ENCODE data around the gene HLA-DOB. TPM values are rescaled to one million over a fixed set of nuclear protein-coding genes. Genes with fewer than 3 reads are reported as not detected.

Gene HLA-DOB
- 0.36 TPM in 1 of 2 replicates, not detected in the other for total RNA-seq

DNA sequence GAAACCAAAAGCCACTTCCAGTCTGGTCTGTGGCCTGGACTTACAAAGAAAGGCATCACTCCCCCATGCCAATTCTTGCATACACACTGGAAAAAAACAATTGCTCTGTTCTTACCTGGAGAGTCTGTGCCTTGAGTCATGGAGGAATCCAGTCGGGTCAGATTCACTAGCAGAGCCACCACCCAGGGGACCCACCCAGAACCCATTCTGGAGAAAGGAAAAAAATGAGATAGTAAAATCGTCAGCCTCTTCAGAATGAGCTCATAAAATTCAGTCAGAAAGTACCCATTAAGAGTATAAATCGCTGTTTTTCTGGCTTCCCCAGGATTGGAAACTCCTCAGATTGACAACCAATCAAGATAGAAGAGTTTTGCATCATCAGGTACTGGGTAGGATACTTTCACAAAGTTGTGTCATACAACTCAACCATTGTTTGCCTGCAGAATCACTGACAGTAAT is at the start of gene HLA-DOB:
HLA-DOB (minus strand) TSS at position 257 of the 459 bp plus-strand sequence; CDS start at position 206, 51 bp downstream.

DNA sequence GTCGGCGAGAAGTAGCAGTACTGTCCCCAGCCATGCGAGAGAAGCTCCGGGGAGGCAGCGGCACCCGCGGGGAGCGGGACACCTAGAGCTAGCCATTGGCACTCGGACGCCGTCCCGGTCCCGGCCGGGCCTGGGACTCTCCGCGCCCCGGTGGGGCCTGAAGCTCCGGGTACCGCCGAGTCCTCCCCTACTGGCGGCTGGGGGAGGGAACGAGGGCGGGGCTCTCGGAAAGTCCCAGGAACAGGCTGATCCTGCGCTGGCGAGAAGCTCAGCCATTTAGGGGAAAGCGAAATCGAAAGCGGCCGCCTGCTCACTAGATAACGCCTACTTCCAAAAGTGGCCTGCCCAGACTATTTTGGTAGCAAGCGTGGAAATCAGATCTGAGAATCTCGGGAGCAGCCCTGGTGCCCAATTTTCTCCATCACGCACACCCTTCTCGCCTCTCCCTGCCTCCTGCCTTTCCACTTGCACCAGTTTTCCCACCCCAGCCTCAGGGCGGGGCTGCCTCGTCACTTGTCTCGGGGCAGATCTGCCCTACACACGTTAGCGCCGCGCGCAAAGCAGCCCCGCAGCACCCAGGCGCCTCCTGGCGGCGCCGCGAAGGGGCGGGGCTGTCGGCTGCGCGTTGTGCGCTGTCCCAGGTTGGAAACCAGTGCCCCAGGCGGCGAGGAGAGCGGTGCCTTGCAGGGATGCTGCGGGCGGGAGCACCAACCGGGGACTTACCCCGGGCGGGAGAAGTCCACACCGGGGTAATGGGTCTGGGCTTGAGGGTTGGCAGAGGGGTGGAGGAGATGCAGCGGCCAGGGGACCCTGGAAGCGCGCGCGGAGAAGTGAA is 37.0 kb upstream of the HLA-DOB start, which contains the start of the genes PSMB9 and TAP1:
PSMB9 (plus strand) TSS at position 652 of the 835 bp plus-strand sequence; CDS start at position 690, 38 bp downstream.
TAP1 (minus strand) TSS at position 164 of the 835 bp plus-strand sequence; CDS start at position 96, 68 bp downstream.

DNA sequence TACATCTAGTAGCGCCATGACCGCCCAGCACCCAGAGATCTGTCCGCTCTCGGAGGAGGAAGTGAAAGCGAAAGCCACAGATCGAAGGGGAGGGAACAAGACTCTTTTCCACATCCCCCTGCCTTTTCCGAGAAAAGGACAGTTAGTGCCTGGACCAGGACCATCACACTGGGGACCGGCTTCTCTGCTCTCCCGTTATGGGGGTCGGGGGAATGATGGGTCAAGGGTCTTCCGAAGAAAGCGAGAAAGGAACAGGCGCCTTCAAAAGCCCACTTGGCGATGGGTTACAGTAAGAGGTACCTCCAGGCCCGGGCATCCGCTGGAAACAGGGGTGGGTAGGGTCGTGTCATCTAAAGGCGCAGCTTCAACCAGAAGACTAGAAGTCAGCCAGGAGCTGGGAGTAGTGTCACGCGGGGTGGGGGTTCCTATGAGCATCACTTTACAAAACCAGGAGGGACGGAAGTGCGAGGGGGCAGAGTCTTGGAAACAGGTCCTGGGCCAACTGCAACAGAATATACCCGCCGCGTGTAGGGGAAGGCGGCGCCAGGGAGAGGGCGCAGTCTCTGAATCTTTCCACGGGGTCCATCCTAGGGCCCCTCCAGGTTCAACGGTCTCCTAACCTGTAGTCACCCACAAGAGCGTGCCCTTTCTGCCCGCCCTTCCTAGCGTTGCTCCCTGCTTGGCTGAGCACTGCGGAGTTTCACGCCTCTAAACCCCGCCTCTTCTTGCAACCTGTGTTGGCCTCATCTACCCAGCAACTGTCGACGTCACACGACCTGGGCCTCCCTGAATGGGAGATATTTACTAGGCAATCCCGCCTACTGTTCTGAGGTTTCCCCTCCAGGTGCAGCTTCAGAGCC is 27.4 kb upstream of the HLA-DOB start, which contains the start of gene PSMB8:
PSMB8 (minus strand) TSS at position 69 of the 860 bp plus-strand sequence; CDS start at position 18, 51 bp downstream.

DNA sequence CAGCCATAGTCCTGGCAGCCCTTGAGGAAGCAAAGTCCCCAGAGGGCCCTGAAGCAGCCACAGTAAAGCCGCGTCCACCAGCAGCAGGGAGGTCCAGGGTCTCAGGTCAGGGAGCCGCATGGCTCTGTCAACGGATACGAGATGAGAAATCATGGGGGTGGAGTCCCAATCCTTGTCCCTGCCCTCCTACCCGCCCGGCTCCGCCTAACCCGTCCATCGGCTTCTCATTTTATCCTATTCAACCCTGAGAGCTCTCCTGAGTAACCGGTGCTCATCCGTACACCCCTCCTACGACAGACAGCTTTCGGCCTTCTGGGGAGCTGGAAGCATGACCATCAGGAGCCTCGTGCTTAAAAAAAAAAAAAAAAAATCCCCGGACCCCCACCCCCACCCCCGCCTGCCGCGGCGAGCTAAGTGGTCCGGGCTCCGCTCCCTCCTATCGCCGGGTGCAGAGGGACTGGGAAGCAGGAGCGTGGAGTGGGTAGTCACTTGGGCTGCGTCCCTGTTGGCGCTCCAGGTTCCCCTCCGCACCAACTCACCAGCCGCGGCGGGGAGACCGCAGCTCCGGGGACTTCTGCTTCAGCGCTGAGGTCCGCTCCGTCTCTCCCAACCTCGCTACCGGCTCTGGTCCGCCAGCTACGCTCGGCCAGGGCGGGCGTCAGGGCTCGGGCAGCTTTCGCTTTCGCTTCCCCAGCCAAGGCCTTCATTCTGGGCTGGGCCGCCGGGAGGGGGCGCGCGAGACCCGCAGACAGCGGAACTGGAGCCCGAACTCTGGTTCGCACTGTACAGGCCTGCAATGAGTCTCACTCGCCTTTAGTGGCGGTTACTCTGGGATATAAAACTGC is 21.5 kb upstream of the HLA-DOB start, which contains the start of gene TAP2:
TAP2 (minus strand) TSS at position 626 of the 845 bp plus-strand sequence; CDS start at position 120, 506 bp downstream.

DNA sequence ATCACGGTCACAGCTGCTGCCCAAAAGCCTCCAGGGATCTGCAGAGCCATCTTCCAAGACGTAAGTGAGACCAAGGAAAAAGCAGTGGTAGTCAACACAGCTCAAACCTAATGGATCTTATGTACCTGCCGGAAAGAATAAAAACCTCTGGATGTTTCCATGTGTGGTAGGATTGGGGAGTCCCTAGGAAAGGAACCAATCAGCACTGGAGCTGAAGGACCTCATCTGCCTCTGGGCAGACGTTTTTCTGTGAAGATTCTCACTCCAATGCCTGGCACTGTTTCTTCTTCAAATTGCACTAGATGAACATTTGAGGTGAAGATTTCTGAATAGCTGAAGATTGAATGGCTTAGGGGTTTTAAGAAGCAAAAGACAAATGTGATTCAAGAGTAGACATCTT is 53.4 kb downstream of the HLA-DOB start, which contains the start of gene HLA-DQB2:
HLA-DQB2 (minus strand) TSS at position 112 of the 400 bp plus-strand sequence; CDS start at position 50, 62 bp downstream.

Other genes starting within 250 kb of the HLA-DOB start
- not detected in 2 replicates for gene HLA-DRB1, start 227.2 kb downstream of the HLA-DOB start, total RNA-seq
- gene HLA-DQA1, start 179.6 kb downstream of the HLA-DOB start, total RNA-seq, result not detected in 2 replicates
- gene HLA-DQB1, start 150.3 kb downstream of the HLA-DOB start, total RNA-seq, result not detected in 2 replicates
- not detected in 2 replicates for gene HLA-DQA2, start 75.6 kb downstream of the HLA-DOB start, total RNA-seq
- not detected in 2 replicates for gene HLA-DQB2, start 53.5 kb downstream of the HLA-DOB start, total RNA-seq
- gene TAP2, start 21.7 kb upstream of the HLA-DOB start, total RNA-seq, result 4.5 and 10.4 TPM in 2 replicates
- gene PSMB8, start 27.0 kb upstream of the HLA-DOB start, total RNA-seq, result 28.3 and 40.8 TPM in 2 replicates
- 12.8 and 28.0 TPM in 2 replicates for gene TAP1, start 36.7 kb upstream of the HLA-DOB start, total RNA-seq
- gene PSMB9, start 37.2 kb upstream of the HLA-DOB start, total RNA-seq, result 7.9 and 12.5 TPM in 2 replicates
- not detected in 2 replicates for gene HLA-DMB, start 124.0 kb upstream of the HLA-DOB start, total RNA-seq
- 4.5 and 4.9 TPM in 2 replicates for gene HLA-DMA, start 136.1 kb upstream of the HLA-DOB start, total RNA-seq
- 93.7 and 100 TPM in 2 replicates for gene BRD2, start 151.6 kb upstream of the HLA-DOB start, total RNA-seq
- gene HLA-DOA, start 192.6 kb upstream of the HLA-DOB start, total RNA-seq, result not detected in 2 replicates

All from cardiac atrium fibroblast (primary cell).